ENCODE results near the gene CAMLG.

The CAMLG gene

GRCh38 chr5:134738133-134738962 lies at the start of gene CAMLG:
CAMLG (plus strand) TSS chr5:134738548; CDS start chr5:134738621, 73 bp downstream.
- TF ChIP-seq CTCF (IDR thresholded peaks at IDR 0.05) = no peak

GRCh38 chr5:134692722-134693121 lies 45.6 kb upstream of the CAMLG start:
- TF ChIP-seq CTCF (IDR thresholded peaks at IDR 0.05) = no peak

GRCh38 chr5:134708301-134708700 lies 30.0 kb upstream of the CAMLG start:
- no peak for TF ChIP-seq CTCF (IDR thresholded peaks at IDR 0.05)

GRCh38 chr5:134714120-134714519 lies 24.2 kb upstream of the CAMLG start:
- no peak for TF ChIP-seq CTCF (IDR thresholded peaks at IDR 0.05)

- TF ChIP-seq CTCF (IDR thresholded peaks at IDR 0.05) = no peak
Observed at GRCh38 chr5:134714541-134714940, 23.8 kb upstream of the CAMLG start.

- TF ChIP-seq CTCF (IDR thresholded peaks at IDR 0.05) = no peak
Observed at GRCh38 chr5:134724872-134725271, 13.5 kb upstream of the CAMLG start.

GRCh38 chr5:134732819-134733218 lies 5.5 kb upstream of the CAMLG start:
- TF ChIP-seq CTCF (IDR thresholded peaks at IDR 0.05) = no peak

All from LNCAP (cell line).